Hematopoietic multipotent progenitor cell treated with erythropoietin and hydrocortisone succinate and interleukin-3 and kit ligand, for 17 days (in vitro differentiated cells): ENCODE data around the gene SHF.

Experiments used
- DNase-seq: peaks from one replicate; pipeline ENCODE4 v3.0.0-alpha.2; 2015; ENCODE audit warnings: low spot score

SHF gene

DNA sequence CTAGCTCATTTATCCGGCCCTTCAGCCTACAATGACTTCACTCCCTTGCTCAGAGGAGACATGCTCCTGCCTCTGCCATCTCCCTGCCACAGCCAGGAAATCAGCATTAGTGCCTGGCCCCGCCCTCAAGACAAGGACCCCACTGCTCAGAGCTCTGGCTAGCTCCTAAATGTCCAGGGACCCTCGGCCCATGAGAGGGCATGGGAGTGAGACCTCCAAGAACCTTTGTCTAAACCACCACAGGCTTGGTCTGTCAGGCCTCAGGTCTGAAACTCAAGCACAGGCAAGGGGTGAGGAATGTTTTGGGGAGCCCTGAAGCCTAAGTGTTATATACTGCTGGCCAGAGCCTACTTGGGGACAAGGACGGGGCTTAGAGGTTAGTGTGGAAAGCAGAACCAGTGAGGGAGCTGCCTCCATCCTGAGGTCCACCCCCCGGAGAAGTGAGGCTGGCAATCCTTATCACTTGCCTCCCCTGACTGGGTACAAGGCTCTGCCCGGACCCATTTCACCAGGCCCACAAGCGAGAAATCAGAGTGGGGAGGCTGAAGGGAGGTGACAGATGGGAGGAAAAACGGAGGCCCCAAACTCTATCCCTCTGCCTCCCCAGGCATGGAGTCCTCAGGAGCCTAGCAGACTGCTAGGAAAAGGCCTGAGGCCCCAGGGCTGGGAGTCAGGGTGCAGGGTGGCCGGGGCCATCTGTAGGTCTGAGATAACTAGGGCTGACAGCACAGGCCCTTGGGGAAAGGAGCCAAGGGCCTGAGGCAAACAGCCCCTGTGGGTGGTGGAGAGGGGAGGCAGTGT lies 18.8 kb downstream of the SHF start:
- DNase-seq = peak; percentile 65

DNA sequence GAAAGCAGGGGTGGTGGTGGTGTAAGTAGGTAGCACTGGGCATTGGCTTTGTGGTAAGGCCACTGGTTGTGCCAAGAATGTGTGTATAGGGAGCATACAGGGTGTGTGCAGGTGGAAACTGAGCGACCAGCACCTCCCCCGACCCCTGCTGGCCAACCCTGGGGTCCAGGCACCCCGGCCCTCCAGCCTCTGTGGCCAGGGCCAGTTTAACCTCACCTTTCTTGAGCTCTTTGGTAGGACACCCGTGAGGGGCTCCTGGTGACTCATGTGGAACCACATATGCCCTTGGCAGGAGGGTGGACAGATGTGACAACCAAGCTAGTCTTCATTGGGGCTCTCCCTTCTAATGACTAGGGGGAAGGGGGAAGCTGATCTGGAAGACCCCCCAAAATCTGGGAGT lies 19.5 kb downstream of the SHF start:
- no peak for DNase-seq

DNA sequence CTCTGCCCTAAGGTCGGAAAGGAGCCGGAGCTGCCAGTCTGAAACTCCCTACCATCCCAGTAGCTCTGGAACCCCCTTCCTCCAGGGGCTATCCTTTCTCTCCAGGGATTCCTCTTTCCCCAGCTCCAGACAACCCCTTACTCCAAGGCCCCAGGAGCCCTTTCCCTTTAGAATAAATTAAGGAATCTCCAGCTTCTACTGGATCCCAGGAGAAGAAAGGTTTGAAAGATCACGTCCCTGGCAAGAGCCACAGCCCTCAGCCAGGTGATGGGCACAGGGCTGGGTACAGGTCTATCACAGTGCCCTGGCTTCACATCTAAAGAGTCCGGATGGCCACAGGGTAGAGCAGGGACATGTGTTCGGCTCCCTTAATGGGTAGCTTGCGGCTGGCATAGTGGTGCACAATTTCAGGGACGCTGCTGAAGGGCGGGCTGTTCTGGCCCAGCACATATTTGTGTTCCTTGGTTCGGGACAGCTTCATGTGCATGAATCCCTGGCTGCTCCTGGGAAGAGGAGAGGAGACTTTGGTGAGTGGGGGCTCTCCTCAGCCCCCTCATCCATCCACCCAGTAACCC lies 20.0 kb downstream of the SHF start:
- DNase-seq = no peak

DNA sequence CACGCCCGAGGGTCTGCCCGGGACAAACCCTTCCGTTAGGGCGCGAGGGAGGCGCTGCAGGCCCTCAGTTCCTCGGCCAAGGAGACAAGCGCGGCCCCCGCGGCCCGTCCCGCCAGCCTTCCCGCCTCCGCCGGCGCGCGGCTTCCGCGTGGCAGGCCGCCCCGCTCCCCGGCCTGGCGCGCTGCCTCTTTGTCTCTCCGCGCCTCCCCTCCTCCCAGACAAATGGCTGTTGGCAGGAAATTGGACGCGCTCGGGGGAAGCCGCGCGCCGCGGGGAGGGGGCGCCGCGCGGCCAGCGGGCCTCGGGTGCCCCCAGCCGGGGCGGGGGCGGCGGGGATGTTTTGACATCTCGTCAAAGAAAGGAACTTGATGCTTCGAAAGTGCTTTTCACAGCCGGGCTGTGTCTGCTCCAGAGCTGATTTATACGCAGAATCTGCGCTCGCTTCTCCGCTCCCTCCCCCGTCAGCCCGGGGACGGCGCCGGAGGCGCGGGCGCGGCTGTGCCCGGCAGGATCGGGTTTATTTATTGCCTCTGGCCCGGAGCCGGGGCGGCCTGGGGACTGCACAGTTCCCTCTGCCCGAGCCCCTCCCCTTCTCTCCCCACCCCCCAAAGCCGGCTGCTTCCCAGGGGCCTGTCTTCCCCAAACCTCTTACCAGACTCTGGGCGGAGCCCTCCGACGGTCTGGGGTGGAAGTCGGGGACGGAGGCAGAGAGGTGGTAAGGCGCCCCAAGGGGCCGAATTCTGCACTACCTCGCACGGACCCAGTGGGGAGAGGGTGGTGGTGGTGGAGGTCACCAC lies 20.7 kb downstream of the SHF start:
- DNase-seq = peak; percentile 71

DNA sequence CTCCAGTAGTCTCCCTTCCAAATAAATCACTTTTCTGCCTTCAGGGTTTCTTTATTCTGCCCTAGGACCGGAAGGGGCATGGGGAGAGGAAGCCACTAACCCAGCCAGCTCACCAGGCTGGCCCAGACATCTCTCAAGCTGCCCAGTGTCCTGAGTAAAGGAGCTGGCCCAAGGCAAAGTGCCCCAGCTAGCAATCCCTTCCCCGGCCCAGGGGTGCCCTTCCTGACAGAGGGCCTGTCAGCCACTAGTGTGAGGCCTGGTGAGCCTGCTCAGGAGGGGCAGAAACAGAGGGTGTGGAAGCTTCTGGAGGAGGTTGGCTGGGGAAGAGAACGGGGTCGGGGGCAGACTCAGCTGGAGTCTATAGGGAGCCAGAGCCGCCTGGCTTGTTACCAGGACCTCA lies 22.2 kb downstream of the SHF start:
- DNase-seq = no peak

DNA sequence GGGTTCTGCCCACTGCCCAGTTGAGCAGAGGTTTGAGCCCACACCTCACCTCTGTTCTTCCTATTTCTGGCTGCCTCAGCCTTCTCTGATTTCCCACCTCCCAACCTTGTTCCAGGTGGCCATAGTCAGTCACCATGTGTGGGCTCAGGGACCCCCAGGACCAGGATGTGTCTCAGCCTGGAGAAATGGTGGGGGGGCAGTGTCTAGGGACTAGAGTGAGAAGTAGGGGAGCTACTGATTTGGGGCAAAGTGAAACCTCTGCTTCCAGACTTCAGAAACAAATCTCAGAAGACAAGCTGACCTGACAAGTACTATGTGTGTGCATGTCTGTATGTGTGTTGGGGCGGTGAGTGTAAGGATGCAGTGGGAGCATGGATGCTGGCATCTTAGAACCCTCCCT lies 22.9 kb downstream of the SHF start:
- DNase-seq = no peak

DNA sequence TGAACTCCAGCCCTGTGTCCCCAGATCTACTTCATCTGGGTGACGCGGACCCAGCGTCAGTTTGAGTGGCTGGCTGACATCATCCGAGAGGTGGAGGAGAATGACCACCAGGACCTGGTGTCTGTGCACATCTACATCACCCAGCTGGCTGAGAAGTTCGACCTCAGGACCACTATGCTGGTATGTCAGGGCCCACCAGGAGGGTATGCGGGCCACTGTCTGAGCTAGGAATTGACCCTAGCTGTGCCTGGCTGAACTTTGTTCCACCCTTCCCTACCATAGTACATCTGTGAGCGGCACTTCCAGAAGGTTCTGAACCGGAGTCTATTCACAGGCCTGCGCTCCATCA lies 24.3 kb downstream of the SHF start:
- no peak for DNase-seq

DNA sequence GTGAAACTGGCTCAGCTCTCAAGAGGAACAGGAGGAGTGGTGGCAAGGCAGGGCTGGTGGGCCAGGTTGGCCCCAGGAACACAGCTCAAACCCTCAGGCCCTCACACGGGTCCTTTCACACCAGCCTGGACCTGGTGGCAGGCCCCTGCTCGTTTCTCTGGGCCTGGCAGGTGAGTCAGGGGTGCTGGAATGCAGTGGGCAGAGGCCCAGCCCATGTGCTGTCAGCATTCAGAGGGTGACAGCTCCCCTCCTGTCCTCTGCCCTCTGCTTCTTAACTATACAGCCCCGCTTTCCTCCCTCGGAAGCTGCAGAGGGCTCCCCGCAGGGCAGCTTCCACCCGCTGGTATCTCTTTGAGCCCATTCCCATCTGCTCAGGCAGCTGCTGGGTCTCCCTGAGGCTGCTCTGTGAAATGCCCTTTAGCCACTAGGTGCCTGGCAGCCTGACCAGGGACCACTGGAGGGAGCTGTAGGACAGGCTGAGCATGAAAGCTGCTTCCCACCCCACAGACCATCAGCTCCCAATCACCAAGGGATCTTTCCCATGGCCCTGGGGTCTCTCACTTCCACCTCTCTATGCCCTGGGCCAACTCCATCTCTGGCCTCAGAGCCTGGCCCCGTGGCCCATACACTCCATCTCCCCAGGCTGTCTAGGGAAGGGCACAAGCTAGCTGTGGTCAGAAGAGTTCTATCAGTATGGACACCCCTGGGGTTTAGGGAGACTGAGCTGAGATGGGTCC lies 24.8 kb downstream of the SHF start:
- peak; percentile 71 for DNase-seq

DNA sequence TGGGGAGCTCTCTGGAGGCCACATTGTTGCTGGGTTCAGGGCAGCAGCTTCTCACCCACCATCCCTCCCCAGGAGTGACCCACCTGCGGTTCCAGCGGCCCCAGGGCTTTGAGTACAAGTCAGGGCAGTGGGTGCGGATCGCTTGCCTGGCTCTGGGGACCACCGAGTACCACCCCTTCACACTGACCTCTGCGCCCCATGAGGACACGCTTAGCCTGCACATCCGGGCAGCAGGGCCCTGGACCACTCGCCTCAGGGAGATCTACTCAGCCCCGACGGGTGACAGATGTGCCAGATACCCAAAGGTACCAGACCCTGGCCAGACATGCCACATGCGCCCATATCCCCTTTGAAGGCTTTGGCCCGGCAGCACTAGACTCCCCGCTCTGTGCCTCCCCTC lies 26.1 kb downstream of the SHF start:
- no peak for DNase-seq

DNA sequence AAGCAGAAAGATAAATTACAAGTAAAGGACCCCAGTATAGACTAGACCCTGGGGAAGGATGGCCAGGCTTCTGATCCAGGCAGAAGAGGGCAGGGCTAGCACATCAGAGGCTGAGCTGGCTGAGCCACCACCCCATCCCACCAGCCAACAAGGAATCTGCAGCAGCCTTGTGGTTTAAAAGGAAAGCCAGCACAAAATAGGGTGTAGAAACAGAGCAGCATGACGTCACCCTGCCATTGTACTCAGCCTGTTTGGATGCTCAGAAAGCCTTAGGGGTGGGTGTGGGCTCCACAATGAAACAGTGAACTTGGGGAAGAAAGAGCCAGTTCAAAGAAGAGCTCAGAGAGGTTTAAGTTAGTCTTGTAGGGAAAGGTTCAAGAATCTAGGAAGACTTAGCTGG lies 29.8 kb downstream of the SHF start:
- no peak for DNase-seq

DNA sequence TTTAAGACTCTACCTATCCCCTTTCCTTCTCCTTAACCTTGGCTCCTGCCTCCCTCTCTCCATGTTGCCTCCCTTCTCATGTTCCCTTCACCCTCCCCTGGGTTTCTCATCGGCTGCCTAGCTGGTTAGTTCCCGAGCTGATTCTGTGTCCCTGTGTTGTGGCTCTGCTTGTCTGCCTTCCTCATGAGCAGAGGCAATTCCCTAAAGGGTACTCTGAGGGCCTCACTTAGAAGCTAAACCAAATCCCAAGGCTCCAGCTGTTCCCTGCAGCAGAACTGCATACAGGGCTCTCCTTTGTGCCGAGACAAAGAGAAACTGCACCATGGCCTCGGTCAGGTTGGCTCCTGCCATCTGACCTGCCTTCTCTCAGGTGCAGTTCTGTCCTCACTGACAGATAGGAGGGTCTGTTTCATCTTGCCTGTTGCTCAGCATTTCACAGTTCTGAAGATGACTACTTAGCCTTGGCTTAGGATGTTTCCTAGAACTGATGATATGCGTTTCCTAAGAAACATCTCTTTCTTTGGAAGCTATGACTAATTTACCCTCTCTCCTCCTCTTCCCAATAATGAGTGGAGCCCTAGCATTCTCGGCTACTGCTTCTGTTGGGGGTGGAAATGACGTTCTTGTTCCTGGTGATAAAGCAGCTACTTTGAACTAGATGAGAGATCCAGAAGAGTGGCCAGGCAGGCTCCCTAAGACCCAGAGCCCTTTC lies 30.9 kb downstream of the SHF start:
- no peak for DNase-seq

DNA sequence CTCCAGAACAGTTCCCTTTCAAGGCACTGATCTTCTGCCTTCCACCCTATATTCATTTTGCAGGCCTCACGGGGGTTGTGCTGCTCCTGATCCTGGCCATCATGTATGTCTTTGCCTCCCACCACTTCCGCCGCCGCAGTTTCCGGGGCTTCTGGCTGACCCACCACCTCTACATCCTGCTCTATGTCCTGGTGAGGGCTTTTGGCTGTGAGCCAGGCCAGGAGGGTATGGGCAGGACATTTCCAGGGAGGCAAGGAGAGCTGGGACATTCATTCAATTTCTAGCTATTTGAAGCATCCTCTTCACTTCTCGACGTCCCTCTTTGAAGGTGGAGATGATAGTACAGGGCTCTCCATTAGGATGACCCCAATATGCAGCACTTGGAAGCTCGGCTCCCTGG lies 32.0 kb downstream of the SHF start:
- no peak for DNase-seq

DNA sequence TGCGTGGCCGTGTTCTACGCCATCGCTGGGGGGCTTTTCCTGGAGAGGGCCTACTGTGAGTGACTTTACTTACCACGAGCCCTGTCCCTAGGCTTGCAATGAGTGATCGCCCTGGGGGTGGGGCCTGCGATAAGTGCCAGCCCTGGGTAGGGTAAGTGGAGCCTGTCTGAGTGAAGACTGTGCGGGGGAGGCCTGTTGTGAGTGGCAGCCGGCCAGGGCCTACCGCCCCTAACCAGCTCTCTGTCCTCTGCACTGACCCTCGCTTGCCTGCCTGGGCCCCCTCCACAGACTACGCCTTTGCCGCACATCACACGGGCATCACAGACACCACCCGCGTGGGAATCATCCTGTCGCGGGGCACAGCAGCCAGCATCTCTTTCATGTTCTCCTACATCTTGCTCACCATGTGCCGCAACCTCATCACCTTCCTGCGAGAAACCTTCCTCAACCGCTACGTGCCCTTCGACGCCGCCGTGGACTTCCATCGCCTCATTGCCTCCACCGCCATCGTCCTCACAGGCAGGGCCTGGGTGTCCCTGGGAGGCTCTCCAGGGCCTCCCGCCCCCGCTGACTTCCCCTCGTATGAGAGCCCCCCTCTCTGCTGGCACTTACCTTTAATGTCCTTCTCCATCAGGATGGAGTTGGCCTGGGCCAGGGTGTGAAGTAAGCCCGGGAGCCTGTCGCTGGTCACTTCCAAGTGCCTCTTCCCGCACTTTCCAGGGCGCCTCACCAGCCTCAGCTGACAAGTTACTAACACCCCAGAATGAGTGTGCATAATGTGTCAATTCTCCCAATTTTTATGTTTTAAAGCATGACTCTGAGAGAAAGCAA lies 35.6 kb downstream of the SHF start:
- no peak for DNase-seq

DNA sequence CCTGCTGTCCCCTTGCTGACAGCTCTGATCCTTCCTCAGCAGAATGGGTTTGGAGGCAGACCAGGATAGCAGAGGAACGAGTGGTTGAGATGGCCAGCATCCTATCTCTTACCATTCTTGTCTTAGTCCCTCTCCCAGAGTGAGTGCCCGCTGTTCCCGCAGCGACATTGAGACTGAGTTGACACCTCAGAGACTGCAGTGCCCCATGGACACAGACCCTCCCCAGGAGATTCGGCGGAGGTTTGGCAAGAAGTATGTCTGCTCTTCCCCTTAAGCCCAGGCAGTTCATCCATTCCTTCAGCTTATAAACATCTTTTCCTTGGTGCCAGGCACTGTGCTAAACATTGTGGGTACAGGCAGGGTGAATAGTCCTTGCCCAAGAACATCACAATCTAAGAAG lies 36.8 kb downstream of the SHF start:
- DNase-seq = no peak

DNA sequence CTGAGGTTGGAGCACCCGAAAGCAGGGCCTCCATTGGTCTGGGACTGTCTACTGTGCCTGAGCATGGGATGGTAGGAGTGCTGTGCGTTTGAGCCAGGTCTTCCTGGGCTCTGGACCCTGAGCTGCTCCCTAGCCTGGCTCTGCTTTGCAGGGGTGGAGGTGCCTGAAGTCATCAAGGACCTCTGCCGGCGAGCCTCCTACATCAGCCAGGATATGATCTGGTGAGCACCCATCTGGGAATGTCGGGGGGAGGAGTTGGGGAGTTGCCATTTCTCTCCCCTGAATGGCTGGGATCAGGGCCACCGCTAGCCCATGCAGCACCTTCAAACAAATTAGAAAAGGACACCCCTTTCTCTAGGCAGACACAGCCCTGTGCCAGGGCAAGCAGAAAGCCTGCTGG lies 37.3 kb downstream of the SHF start:
- DNase-seq = no peak

DNA sequence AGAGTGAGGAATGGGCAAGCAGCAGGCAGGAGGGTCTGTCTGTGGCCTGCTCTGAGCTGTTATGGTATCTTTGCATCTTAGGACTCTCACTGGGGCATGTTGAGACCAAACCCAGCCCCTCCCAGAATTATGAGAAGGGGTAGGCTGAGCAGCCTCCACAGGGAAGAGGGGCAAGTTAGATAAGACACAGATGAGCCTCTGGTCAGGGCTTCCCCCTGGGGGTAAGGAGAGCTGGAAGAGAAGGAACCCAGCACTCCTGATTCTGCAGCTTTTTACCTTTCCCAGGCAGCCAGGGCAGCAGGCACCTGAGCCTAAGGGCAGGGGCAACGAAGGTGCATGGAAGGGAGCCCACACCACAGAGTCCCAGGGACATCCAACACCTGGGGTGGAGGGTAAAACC lies 38.7 kb downstream of the SHF start:
- DNase-seq = no peak

DNA sequence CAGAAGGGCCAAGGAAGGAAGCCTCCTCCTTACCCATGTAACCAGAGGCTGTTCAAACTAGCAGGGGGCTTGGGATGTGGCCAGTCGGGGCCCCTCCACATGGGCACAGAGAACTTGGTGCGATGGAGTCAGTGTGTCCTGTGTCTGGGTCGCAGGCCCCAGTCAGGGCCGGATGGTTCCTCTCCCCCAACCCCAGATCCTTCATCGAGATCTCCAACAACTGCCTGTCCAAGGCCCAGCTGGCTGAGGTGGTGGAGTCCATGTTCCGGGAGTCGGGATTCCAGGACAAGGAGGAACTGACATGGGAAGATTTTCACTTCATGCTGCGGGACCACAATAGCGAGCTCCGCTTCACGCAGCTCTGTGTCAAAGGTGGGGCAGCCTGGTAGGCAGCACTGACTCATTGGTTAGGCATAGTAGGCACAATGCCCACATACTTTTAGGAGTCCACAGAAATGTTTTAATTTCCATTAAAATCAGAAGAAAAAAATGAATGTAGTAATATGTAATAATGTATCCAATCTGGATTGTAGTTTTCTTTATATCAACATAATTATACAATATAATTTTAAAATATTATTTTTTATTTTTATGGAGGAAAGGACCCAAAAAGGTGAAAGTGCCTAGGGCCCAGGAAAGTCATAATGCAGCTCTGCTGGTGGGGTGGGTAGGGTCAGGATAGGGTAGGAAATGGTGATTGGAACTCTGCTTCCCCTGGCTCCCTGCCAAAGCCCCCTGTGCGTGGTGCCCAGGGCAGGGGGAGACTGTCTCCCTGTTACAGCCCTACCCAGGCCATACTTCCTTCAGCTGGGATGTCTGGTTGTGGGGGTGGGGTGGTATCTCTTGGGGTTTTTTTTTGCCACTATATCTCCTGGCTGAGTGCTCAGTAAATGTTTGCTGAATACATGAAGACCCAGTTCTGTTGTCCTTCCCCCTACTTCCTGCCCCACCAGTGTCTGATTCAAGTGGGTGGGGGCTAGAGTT lies 39.4 kb downstream of the SHF start:
- DNase-seq = no peak

DNA sequence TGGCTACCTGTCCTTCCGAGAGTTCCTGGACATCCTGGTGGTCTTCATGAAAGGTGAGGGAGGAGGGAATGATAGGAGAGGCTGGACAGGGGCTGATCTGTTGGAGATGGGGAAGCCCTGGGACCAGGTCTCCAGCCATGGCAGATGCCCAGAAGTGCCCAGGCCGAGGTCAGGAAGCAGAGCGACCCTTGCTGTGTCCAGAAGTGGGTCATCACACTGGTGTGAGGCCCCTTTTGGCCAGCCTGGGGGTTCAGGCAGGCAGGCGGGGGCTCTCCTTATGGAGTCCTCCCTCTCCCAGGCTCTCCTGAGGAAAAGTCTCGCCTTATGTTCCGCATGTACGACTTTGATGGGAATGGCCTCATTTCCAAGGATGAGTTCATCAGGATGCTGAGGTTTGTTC lies 40.2 kb downstream of the SHF start:
- no peak for DNase-seq

DNA sequence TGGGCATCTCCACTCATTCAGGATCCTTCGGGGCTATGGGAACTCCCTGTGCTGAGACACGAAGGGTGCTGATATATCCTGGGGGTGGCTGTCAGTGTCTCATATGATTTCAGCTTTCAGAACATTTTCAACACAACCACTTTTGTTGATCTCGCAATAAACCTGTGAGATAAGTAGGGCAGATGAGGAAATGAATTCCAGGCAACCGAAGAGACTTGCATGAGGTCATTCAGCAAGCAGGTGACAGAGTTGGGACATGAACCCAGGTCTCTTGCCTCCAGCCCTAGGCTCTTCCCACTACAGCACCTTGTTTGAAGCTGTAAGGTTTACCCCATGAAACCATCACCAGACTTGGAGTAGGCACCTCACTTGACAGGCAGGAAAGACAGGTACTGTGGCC lies 41.4 kb downstream of the SHF start:
- DNase-seq = no peak

DNA sequence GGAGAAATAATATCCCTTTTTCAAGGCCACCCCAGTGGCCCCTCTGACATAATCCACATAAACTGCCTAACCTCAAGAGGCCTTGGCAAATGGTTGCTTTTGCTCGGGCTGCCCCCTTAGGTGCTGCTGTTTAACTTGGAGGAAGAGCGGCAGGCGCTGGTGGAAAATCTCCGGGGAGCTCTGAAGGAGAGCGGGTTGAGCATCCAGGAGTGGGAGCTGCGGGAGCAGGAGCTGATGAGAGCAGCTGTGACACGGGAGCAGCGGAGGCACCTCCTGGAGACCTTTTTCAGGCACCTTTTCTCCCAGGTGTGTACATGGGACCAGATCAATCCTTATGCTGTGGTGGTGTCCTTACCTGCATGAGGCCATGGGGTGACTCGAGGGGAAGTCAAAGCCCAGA lies 43.0 kb downstream of the SHF start:
- DNase-seq = no peak
